Neural cell (in vitro differentiated cells): ENCODE measurements around the gene PKN2. TPM values are rescaled to one million over a fixed set of nuclear protein-coding genes. Genes with fewer than 3 reads are reported as not detected.

Experiments
- H2AFZ ChIP-seq: fragments of 200-600, 300-800 bp; sonication (generic), shearing (Covaris generic); 2 replicates; pipeline ENCODE4 v1.6.0; 2014; ENCODE audit warnings: low read depth, mild to moderate bottlenecking, antibody characterized with exemption, low read length, moderate library complexity
- H3F3A ChIP-seq: fragments of 200-600 bp; shearing (Covaris generic); 2 replicates; pipeline ENCODE4 v1.6.1; 2016; ENCODE audit warnings: mild to moderate bottlenecking, moderate library complexity, mixed read lengths, antibody characterized with exemption, low read length; ENCODE audit not compliant: insufficient read depth, poor library complexity, severe bottlenecking
- H3K27ac ChIP-seq: fragments of 200-600, 300-800 bp; sonication (generic), shearing (Covaris generic); 2 replicates; pipeline ENCODE4 v1.5.1; 2014; ENCODE audit warnings: mild to moderate bottlenecking, low read length, moderate library complexity
- H3K27me3 ChIP-seq: fragments of 300-800, 200-600 bp; sonication (generic), shearing (Covaris generic); 2 replicates; pipeline ENCODE4 v1.6.0; 2014; ENCODE audit warnings: mild to moderate bottlenecking, low read depth, low read length, moderate library complexity; ENCODE audit not compliant: insufficient read depth
- H3K36me3 ChIP-seq: fragments of 300-800, 200-600 bp; sonication (generic), shearing (Covaris generic); 2 replicates; pipeline ENCODE4 v1.5.1; 2014; ENCODE audit warnings: mild to moderate bottlenecking, antibody characterized with exemption, low read length, moderate library complexity; ENCODE audit not compliant: insufficient read depth
- H3K4me2 ChIP-seq: fragments of 300-800, 200-600 bp; sonication (generic), shearing (Covaris generic); 2 replicates; pipeline ENCODE4 v1.6.0; 2014; ENCODE audit warnings: mild to moderate bottlenecking, low read length
- H3K4me3 ChIP-seq: fragments of 300-800, 200-600 bp; sonication (generic), shearing (Covaris generic); 2 replicates; pipeline ENCODE4 v1.5.1; 2014; ENCODE audit warnings: mild to moderate bottlenecking, low read length, moderate library complexity
- H3K79me2 ChIP-seq: fragments of 200-600 bp; shearing (Covaris generic); replicated peaks from 2 replicates; pipeline ENCODE4 v1.6.0; 2014; ENCODE audit warnings: mild to moderate bottlenecking, low read length, moderate library complexity; ENCODE audit not compliant: insufficient read depth
- H3K9ac ChIP-seq: fragments of 300-800, 200-600 bp; sonication (generic), shearing (Covaris generic); 2 replicates; pipeline ENCODE4 v1.6.1; 2016; ENCODE audit warnings: mild to moderate bottlenecking, low read length, mixed read lengths
- H3K9me2 ChIP-seq: fragments of 200-600 bp; shearing (Covaris generic); 2 replicates; pipeline ENCODE4 v1.6.1; 2016; ENCODE audit warnings: mild to moderate bottlenecking, low read length, mixed read lengths; ENCODE audit not compliant: insufficient read depth
- H3K9me3 ChIP-seq: fragments of 200-600, 300-800 bp; sonication (generic), shearing (Covaris generic); 2 replicates; pipeline ENCODE4 v1.6.1; 2016; ENCODE audit warnings: mild to moderate bottlenecking, mixed run types, low read length, moderate library complexity, mixed read lengths
- H4K20me1 ChIP-seq: fragments of 200-600 bp; shearing (Covaris generic); 2 replicates; pipeline ENCODE4 v1.6.1; 2016; ENCODE audit warnings: mild to moderate bottlenecking, mixed run types; ENCODE audit not compliant: insufficient read depth
- EP300 ChIP-seq: fragments of 450-650 bp; conservative IDR thresholded peaks from 2 replicates; pipeline ENCODE4 v1.6.1; 2014; ENCODE audit warnings: antibody characterized with exemption, mild to moderate bottlenecking, moderate library complexity; ENCODE audit not compliant: poor library complexity, severe bottlenecking
- EZH2 ChIP-seq: fragments of 200-600, 300-800 bp; shearing (Covaris generic), sonication (generic); IDR thresholded peaks from 2 replicates; pipeline ENCODE4 v1.6.1; 2014; ENCODE audit warnings: antibody characterized with exemption, low read length, borderline replicate concordance, mild to moderate bottlenecking; ENCODE audit not compliant: insufficient read depth, poor library complexity, severe bottlenecking
- MXI1 ChIP-seq: fragments of 450-650 bp; conservative IDR thresholded peaks from 2 replicates; pipeline ENCODE4 v1.6.1; 2014; ENCODE audit warnings: antibody characterized with exemption, mild to moderate bottlenecking; ENCODE audit not compliant: poor library complexity, severe bottlenecking
- POLR2AphosphoS5 ChIP-seq: IDR thresholded peaks from 2 replicates; pipeline ENCODE4 v1.6.1; 2012
- RAD21 ChIP-seq: fragments of 450-650 bp; conservative IDR thresholded peaks from 2 replicates; pipeline ENCODE4 v1.6.1; 2014; ENCODE audit warnings: antibody characterized with exemption, mild to moderate bottlenecking, moderate library complexity
- REST ChIP-seq: IDR thresholded peaks from 2 replicates; pipeline ENCODE4 v1.6.1; 2012; ENCODE audit warnings: borderline replicate concordance
- SMC3 ChIP-seq: fragments of 450-650 bp; conservative IDR thresholded peaks from 2 replicates; pipeline ENCODE4 v1.6.1; 2014; ENCODE audit warnings: antibody characterized with exemption, mild to moderate bottlenecking, moderate library complexity; ENCODE audit not compliant: poor library complexity
- TAF1 ChIP-seq: IDR thresholded peaks from 2 replicates; pipeline ENCODE4 v1.6.1; 2012; ENCODE audit warnings: low read depth
- polyA plus RNA-seq: library from polyadenylated mRNA; depleted of rRNA; stranded (reverse); fragments of >200 nt; gene quantifications from 2 replicates; pipeline ENCODE4 v1.2.3, GENCODE V29; 2014
- TF ChIP-seq, protein P1 (sequence below): fragments of 450-650 bp; IDR thresholded peaks from 2 replicates; pipeline ENCODE4 v1.5.1; 2014; ENCODE audit warnings: antibody characterized with exemption, mild to moderate bottlenecking, moderate library complexity; ENCODE audit not compliant: poor library complexity, severe bottlenecking

The PKN2 gene
- polyA plus RNA-seq, 1 donor from 2014 or later = 38.4 TPM

GRCh38 chr1:88802404-88802803 lies 118.3 kb downstream of the PKN2 start:
- Histone ChIP-seq H3K36me3 (peaks cover 9% of the 10 kb centered on the region), H3K27ac (no peak overlapping the region)

GRCh38 chr1:88802950-88803349 lies 118.9 kb downstream of the PKN2 start:
- no peaks in the 10 kb centered on the region for H3K79me2 ChIP-seq
- no peaks in the 10 kb centered on the region for H3K9me2 ChIP-seq
- no peak overlapping the region for H2AFZ ChIP-seq
- H3F3A ChIP-seq = no peaks in the 10 kb centered on the region
- H3K4me3 ChIP-seq = no peak overlapping the region
- no peaks in the 10 kb centered on the region for H3K9me3 ChIP-seq
- H3K27ac ChIP-seq = no peak overlapping the region
- peaks cover 9% of the 10 kb centered on the region for H3K36me3 ChIP-seq
- H4K20me1 ChIP-seq = no peaks in the 10 kb centered on the region
- H3K4me2 ChIP-seq = no peak overlapping the region
- H3K27me3 ChIP-seq = no peaks in the 10 kb centered on the region
- no peak overlapping the region for H3K9ac ChIP-seq
- TF ChIP-seq EP300 (no peak), RAD21 (no peak), EZH2 (no peak), SMC3 (no peak), REST (no peak), MXI1 (no peak), POLR2AphosphoS5 (no peak)
- TF ChIP-seq, protein P1, sequence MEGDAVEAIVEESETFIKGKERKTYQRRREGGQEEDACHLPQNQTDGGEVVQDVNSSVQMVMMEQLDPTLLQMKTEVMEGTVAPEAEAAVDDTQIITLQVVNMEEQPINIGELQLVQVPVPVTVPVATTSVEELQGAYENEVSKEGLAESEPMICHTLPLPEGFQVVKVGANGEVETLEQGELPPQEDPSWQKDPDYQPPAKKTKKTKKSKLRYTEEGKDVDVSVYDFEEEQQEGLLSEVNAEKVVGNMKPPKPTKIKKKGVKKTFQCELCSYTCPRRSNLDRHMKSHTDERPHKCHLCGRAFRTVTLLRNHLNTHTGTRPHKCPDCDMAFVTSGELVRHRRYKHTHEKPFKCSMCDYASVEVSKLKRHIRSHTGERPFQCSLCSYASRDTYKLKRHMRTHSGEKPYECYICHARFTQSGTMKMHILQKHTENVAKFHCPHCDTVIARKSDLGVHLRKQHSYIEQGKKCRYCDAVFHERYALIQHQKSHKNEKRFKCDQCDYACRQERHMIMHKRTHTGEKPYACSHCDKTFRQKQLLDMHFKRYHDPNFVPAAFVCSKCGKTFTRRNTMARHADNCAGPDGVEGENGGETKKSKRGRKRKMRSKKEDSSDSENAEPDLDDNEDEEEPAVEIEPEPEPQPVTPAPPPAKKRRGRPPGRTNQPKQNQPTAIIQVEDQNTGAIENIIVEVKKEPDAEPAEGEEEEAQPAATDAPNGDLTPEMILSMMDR = no peak

More at GRCh38 chr1:88802404-88802803, 118.3 kb downstream of the PKN2 start:
- Histone ChIP-seq H3F3A (no peaks in the 10 kb centered on the region), H3K4me2 (no peak overlapping the region), H3K9me3 (no peaks in the 10 kb centered on the region), H3K4me3 (no peak overlapping the region), H2AFZ (no peak overlapping the region), H3K79me2 (no peaks in the 10 kb centered on the region), H4K20me1 (no peaks in the 10 kb centered on the region), H3K9ac (no peak overlapping the region), H3K9me2 (no peaks in the 10 kb centered on the region), H3K27me3 (no peaks in the 10 kb centered on the region)
- TF ChIP-seq SMC3 (no peak), EP300 (no peak), MXI1 (no peak), REST (no peak), TAF1 (no peak), EZH2 (no peak), RAD21 (no peak), POLR2AphosphoS5 (no peak)
- TF ChIP-seq, protein P1 = no peak
